Smooth muscle cell of the brain vasculature (primary cell): Measurements from ENCODE around the gene MYBPC2.
A peak's percentile ranks its signal among the peaks of the same experiment; 100 is the strongest.
"Not testable (repeated sequence)": the region's sequence is repeated elsewhere in the genome, so short reads cannot be mapped to it uniquely, and the experiment has no call there.

ENCODE experiments used
- DNase-seq: peaks from one replicate; pipeline ENCODE4 v3.0.0-alpha.2; 2012; ENCODE audit warnings: low read depth, low spot score

MYBPC2 gene

DNA sequence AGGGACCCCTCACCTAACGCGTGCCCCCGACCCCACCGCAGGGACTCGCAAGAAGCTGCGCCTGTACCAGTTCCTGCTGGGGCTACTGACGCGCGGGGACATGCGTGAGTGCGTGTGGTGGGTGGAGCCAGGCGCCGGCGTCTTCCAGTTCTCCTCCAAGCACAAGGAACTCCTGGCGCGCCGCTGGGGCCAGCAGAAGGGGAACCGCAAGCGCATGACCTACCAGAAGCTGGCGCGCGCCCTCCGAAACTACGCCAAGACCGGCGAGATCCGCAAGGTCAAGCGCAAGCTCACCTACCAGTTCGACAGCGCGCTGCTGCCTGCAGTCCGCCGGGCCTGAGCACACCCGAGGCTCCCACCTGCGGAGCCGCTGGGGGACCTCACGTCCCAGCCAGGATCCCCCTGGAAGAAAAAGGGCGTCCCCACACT lies 4.7 kb upstream of the MYBPC2 start:
- DNase-seq = peak; percentile 39

DNA sequence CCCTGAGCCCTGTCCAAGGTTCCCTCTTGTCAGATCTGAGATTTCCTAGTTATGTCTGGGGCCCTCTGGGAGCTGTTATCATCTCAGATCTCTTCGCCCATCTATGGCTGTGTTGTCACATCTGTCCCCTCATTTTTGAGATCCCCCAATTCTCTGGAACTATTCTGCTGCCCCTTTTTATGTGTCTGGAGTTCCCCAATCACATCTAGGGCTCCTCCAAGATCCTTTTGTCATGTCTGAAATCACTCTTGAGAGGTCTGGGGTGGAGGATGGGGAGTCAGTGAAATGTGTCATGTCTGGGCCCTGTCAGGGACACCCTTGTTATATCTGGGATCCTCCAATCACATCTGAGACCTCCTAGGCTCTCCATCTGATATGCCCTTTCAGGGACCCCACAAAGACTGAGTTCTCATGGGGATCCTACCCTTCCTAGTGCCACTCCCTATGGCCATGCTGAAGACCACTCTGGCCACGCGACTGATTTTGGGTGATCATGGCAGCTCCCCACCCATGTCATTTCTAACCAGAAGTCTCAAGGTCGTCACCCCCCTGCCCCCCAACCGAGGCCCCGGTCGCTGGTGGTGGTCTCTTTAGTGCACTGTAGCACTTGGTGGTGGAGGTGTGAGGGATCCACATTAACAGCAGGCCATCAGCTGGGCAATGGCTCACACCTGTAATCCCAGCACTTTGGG lies 3.8 kb upstream of the MYBPC2 start:
- DNase-seq = no peak

DNA sequence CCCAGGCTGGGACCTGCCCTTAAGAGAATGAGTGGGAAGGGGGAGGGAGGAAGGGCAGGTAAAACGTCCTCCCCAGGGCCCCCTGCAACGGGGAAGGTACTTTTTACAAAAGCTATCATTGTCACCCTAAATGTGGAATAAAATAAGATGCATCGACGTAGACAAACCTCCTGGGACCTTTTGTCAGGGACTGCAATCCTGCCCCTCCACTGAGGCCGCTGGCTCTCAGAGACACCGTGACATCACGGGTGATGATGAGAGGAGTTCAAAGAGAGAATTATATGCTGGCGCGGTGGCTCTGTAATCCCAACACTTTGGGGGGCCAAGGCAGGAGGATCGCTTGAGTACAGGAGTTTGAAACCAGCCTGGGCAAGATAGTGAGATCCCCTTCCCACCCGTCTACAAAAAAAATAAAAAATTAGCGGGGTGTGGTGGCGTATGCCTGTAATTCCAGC lies 1.8 kb upstream of the MYBPC2 start:
- no peak for DNase-seq

DNA sequence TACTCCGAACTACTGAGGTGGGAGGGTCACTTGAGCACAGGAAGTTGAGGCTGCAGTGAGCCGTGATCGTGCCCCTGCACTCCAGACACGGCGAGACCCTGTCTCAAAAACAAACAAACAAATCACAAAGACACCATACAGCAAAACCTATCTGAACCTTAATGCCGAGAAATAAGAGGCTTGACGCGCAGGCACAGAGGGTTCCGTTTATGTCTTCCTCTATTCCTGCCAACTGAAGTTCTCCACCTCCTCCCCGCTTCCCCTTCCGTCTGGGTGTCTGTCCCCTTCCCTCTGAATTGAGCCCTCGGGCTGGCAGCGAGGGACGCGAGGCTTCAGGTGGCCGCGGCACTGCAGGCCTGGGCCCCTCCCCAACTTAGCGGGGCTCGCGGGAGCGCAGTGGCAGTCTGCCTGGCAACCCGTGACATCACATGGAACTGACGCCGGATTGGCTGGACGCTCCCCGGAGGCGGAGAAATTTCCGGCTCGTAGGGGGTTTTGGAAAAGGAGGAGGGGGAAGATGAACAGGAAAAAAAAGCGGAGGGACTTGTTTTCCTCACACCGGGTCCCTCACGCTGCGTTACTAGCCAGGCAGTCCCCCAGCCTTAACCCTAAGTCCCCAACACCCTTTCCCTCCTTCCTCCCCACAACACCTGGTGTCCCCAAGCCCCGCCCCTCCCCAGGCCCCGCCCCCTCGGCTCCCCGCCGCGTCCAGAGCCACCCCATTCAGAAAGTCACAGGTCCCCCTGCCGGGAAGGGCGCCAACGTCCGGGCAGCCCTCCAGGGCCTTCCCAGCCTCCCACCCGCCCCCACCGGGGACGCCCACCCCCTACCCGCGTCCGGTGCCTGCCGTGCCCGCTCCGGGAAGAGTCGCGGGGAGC lies 1.1 kb upstream of the MYBPC2 start:
- peak; percentile 43 for DNase-seq

DNA sequence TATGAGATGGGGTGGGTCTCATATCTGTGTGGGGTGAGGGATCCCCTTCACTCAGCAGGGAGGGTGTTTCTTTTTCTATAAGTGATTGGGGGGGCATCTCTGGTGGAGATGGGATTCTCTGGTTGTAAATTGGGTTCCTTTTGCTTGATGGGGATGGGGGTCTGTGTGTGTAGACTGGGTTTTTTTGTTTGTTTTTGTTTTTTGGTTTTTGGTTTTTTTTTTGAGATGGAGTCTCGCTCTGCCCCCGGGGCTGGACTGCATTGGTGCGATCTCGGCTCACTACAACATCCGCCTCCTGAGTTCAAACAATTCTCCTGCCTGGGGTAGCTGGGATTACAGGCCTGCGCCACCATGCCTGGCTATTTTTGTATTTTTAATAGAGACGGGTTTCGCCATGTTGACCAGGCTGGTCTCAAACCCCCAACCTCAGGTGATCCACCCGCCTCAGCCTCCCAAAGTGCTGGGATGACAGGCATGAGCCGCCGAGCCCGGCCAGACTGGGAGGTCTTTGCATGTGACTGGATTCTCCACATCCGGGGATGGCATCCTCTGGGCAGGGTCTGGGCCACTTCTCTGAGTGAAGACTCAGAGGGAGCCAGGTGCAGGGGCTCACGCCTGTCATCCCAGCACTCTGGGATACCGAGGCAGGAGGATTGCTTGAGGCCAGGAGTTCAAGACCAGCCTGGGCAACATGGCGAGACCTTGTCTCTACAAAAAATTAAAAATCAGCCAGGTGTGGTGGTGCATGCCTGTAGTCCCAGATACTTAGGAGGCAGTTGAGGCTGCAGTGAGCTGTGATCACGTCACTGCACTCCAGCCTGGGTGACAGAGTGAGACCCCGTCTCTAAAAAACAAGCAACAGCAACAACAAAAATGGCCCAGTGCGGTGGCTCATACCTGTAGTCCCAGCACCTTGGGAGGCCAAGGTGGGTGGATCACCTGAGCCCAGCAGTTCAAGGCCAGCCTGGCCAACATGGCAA lies 799 bp downstream of the MYBPC2 start:
- DNase-seq = no peak

DNA sequence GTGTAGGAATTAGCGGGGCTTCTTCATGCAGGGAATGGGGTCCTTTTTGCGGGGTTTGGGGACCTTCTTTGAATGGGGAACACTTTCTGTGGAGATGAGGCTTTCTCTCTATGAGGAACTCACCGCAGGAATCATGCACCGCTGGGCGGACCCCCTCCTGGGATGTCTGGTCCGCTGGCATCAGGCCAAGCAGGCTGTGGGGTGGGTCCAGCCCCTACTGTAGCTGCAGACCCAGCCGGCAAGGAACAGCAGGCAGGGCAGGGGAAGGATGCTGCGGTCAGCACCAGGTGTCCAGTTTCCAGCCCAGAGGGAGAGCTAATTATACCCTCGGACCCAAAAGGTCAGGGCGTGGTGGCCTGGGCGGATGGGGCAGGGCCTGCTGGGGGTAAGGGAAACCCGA lies 1.8 kb downstream of the MYBPC2 start:
- DNase-seq = no peak

DNA sequence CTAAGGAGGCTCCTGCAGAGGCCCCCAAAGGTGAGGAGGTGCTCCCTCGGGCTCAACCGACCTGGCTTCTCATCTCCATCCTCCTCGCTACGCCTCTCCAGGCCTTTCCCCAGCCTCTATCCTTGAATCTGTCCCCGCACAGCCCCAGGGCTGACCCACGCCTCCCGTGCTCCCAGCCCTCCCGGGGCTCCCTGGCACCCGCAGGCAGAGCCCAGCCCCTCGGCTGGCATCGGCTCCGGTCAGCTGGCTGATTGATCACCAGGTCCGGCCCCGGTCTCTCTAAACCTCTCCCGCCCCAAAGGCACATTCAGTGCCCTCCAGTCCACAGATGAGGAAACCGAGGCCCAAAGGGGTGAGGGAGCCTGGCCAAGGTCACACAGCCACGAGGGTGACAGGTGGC lies 2.5 kb downstream of the MYBPC2 start:
- no peak for DNase-seq

DNA sequence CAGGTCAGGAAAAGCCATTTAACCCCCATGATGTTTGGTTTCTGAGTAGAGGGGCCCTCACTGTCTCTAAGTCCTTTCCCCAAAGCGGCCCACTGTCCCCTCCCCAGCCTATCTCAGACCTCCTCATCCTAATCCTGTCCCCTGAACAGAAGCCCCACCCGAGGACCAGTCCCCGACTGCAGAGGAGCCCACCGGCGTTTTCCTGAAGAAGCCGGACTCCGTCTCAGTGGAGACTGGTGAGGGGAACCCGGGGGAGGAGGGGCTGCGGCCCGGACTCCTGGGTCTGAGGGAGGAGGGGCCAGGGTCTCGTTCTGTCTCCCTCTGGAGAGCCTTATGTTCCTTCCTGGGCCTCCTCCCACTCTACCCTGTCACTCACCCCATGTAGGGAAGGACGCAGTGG lies 2.9 kb downstream of the MYBPC2 start:
- DNase-seq = no peak

DNA sequence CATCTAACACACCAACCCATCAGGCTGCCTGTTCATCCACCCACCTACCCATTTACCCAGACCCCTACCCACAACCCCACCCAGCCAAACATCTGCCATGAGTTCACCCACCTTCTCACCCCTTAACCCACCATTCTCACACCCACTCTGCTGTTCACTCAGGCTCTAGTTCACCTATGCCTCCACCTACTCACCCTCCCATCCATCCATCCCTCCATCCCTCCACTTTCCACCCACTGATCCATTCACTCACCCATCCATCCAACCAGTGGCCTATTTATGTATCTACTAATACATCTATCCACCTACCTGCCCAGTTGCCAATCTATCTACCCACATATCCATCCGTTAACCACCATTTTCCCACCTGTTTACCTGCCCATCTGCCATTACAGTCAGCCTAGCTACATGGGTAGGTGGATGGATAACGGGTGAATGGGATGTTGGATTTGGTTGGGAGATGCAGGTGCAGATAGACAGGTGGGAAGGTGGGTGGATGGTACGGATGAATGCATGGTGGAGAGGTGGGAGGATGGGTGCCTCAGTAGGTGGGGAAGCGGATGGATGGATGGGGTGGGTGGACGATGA lies 5.3 kb downstream of the MYBPC2 start:
- no peak for DNase-seq

DNA sequence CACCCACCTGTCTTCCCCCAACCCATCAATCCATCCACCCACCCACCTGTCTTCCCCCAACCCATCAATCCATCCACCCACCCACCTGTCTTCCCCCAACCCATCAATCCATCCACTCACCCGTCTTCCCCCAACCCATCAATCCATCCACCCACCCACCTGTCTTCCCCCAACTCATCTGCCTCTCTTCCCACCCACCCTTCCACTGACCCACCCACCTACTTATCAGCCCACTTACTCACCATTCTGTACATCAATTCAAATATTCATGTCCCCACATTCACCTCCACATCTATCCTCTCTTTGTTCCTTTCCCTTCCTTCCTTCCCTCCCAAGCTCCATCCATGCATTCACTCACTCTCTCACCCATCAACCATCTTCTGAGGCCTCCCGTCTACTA lies 6.4 kb downstream of the MYBPC2 start:
- not testable (repeated sequence) for DNase-seq

DNA sequence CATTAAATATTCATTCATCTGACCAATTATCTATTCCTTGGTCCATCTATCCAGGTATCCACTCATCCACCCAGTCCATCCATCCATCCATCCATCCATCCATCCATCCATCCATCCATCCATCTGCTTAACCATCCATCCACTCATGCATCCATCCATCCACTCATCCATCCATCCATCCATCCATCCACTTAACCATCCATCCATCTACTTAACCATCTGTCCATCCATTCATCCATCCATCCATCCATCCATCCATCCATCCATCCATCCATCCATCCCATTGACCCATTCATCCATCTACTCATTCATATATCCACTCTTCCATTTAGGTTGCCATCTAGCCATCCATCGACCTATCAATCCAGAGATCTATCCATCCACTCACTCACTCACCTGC lies 11.4 kb downstream of the MYBPC2 start:
- DNase-seq = no peak

DNA sequence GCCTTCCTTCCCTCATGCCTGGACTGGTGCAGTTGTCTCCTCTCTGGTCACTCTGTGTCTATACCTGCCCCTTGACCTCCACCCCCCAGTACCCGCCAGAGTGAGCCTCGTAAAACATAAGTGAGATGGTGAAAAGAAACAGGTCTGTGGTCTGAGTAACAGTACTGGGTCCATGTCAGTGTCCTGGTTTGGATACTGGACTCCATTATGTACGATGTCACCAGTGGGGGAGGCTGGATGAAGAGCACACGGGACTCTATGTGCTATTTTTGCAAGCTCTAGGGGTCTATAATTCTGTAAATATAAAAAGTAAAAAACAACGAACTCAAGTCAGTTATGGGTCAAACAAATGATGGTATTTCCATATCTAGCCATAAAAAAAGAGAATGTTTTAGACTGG lies 14.4 kb downstream of the MYBPC2 start:
- no peak for DNase-seq

DNA sequence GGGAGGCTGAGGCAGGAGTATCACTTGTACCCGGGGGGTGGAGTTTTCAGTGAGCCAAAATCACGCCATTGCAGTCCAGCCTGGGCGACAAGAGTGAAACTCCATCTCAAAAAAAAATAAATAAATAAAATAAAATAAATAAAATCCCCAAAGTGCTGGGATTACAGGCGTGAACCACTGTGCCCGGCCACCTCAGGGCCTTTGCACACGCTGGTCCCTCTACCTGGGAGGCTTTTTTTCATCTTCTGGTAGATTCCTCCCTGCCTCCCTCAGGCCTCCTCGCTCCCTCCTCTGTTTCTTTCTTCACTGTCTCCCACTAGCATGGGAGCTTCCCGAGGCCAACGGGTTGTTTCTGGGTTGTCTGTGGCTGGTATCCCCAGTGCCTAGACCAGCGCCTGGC lies 15.1 kb downstream of the MYBPC2 start:
- no peak for DNase-seq

DNA sequence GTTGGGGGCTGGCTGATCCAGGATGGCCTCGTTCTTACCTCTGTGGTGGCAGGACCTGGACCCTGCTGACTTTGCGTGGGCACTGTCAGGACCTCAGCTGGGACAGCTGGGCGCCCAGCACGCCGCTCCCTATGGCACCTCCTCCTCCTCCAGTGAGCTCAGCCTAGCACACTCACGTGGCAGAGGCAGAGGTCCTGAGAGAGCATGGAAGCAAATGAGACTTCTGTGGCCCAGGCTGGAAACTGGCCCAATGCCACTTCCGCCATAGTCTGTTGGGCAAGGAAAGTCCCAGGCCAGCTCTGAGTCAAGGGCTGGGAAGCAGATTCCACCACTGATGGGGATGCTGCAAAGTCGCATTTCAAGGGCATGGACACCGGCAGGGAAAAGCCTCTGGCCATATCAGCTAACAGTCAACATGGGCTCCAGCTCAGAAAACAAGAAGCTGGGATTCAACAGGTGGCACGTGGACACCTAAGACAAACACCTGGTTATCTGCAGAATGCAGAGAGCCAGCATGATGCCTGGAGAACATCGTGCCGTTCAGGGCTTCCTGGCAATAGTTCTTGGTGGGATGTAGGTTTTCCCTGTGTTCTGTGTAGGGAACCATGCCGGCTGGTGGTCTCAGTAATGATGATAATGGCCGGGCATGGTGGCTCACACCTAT lies 16.7 kb downstream of the MYBPC2 start:
- DNase-seq = no peak

DNA sequence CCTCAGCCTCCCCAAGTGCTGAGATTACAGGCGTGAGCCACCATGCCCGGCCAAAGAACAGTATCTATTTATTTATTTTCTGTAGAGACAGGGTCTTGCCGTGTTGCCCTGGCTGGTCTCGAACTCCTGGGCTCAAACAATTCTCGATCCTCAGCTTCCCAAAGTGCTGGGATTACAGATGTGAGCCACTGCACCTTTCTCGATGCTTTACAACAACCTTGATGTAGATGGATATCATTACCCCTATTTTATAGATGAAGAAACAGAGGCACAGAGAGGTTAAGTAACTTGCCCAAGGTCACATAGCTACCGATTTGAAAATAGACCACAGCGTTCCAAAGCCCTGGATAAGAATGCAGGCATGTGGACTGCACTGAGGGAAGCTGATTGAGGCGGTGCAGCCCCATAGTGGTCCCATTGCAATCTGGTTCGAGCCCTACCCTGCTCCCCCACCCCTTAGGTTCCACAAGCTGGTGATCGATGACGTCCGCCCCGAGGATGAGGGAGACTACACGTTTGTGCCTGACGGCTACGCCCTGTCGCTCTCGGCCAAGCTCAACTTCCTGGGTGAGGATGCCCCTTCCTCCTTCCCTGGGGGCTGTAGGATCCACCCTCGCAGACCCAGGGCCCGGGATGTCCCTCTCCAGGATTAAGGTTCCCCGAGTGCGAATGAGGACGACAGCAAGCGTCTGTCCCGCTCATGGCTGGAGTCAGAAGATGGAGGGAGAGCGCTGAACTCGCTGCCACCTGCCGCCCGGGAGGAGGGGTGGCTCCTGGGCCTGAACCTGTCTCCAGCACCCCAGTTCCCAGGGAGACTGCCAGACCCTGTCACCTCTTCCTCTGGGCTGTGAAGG lies 17.9 kb downstream of the MYBPC2 start:
- DNase-seq = no peak

DNA sequence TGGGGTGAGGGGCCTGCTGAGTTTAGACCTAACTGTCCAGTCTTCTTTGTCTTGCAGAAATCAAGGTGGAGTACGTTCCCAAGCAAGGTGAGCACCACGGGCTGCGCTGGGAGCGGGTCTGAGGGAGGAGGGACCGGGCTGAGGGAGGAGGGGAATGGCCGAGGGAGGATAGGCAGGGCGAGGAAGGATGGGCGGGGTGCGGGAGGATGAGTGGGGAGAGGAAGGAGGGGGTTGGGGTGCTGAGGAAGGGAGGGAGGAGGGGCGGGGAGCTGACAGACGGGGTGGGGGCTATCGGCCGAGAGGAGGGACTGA lies 18.5 kb downstream of the MYBPC2 start:
- no peak for DNase-seq

DNA sequence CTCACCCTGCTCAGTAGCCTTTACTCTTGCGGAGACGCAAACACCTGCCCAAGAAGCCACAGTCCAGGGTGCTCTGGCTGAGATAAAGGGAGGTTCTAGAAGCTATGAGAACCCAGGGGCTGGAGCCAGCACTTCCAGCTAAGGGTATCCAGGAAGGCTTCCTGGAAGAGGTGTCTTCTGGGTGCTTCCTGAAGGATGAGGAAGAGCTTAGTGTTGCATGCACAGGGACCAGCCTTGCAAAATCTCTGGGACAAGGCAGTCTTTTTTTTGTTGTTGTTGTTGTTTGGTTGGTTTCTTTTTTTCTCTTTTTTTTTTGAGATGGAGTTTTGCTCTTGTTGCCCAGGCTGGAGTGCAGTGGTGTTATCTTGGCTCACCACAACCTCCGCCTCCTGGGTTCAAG lies 20.6 kb downstream of the MYBPC2 start:
- no peak for DNase-seq

DNA sequence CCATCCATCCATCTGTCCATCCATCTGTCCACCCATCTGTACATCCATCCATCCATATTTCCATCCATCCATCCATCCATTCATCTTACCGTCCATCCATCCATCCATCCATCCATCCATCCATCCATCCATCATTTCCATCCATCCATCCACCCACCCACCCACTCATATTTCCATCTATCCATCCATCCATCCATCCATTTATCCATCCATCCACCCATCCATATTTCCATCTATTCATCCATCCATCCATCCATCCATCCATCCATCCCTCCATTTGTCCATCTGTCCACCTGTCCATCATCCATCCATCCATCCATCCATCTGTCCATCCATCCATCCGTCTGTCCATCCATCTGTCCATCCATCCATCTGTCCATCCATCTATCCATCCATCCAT lies 23.3 kb downstream of the MYBPC2 start:
- DNase-seq = no peak

DNA sequence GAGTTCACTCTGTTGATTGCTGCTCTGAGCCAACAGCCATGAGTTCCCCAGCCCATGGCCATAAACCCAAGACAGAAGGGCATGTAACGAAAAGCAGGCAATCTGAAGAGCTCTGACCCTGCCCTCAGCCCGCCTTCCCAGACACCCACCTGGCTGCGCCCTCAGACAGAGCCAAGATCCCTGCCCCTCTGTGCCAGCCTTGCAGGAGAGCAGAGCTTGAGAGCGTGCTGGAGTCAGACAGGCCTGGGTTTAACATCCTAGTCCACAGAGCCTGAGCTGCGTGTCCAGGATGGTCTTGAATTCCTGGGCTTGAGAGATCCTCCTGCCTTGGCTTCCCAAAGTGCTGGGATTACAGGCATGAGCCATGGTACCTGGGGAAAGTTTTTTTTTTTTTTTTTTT lies 24.6 kb downstream of the MYBPC2 start:
- DNase-seq = no peak

DNA sequence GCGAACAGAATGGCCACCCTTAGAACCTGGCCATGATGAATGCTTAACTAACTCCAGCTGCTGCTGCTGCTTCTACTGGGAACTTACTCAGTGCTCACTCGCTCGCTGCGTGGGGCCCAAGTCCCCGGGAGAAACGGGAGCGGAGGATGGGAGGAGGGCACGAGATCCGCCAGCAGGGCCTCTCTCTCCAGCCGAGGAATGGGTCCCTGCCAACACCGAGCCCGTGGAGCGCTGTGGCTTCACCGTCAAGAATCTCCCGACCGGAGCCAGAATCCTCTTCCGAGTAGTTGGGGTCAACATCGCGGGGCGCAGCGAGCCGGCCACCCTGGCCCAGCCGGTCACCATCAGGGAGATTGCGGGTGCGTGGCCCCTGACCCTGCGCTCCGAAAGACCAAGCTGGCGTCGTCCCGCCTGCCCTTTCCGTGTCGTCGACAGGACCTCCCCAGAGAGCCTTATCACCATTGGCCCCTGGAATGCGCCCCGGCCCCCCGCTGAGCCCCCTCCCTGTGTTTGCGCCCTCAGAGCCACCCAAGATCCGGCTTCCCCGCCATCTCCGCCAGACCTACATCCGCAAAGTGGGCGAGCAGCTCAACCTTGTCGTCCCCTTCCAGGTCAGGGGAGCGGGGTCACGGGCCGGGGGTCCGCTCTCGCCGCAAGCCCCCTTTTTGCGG lies 25.8 kb downstream of the MYBPC2 start:
- no peak for DNase-seq
